Fibroblast of upper back skin (primary cell): ENCODE data around the gene DALRD3.

Experiments
- DNase-seq: peaks from one replicate; pipeline ENCODE4 v3.0.0-alpha.2; 2013

The DALRD3 gene

GRCh38 chr3:49004352-49005302, 13.8 kb downstream of the DALRD3 start:
- no peak for DNase-seq

GRCh38 chr3:49001155-49001554, 17.2 kb downstream of the DALRD3 start:
- DNase-seq, result no peak

GRCh38 chr3:48999085-48999858, 19.1 kb downstream of the DALRD3 start:
- DNase-seq, result no peak

- no peak for DNase-seq
Measured at GRCh38 chr3:48997714-48998637, 20.4 kb downstream of the DALRD3 start.

- DNase-seq, result no peak
Measured at GRCh38 chr3:48997102-48997635, 21.2 kb downstream of the DALRD3 start.

- DNase-seq, result no peak
Measured at GRCh38 chr3:48996640-48997039, 21.7 kb downstream of the DALRD3 start.

- no peak for DNase-seq
Measured at GRCh38 chr3:48993834-48994233, 24.5 kb downstream of the DALRD3 start.

GRCh38 chr3:48991851-48992545, 26.4 kb downstream of the DALRD3 start:
- DNase-seq, result no peak

GRCh38 chr3:48990636-48991469, 27.5 kb downstream of the DALRD3 start:
- DNase-seq, result no peak

- DNase-seq, result peak; percentile 95
Measured at GRCh38 chr3:48989796-48990635, 28.4 kb downstream of the DALRD3 start, which contains the start of gene P4HTM. Gene P4HTM, plus strand, starts transcription at chr3:48990241. Its CDS starts 16 bp downstream, at chr3:48990257.

GRCh38 chr3:48989126-48989795, 29.1 kb downstream of the DALRD3 start:
- no peak for DNase-seq

DNA sequence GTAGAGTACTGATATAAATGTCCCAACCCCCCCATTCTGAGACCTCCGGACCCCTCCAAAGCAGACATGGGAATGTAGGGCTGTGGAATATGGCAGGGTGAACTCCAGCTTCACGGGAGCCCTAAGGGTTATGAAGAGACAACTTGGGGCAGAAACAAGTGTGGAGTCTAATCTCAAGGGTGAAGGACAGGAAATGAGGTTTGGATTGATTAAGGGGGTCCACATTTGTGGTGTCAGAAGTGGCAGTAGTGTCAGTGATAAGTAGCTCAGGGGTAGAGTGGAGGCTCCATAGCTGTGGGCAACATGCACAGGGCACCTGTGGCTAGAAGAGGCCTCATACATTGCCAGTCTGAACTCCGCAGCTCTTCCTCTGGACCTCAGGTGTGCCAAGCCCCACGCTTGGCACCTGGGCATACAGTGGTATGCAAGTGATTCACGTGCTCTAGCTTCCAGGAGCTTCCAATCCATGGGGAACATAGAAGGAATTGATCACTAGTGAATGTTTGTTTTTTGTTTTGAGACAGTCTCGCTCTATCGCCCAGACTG, 32.5 kb downstream of the DALRD3 start:
- DNase-seq, result no peak

- no peak for DNase-seq
Measured at GRCh38 chr3:48984663-48985062, 33.7 kb downstream of the DALRD3 start.

DNA sequence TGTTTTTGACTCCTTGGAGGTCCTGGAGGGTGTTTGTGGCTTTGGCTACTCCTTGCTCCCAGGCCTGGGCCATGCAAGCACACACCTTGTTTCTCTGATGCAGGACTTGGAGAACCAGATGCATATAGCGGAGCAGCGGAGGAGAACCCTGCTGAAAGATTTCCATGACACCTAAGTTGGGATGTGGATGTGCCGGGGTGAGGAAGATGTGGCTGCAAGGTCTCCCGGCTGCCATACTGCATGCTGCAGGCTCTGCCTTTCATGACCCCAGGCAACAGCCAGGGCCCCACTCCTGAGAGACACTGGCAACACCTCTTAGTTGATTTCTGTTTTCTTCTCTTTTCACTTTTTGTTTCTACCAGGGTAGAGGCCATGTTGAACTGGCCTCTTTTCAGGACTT, 35.3 kb downstream of the DALRD3 start:
- DNase-seq, result no peak

DNA sequence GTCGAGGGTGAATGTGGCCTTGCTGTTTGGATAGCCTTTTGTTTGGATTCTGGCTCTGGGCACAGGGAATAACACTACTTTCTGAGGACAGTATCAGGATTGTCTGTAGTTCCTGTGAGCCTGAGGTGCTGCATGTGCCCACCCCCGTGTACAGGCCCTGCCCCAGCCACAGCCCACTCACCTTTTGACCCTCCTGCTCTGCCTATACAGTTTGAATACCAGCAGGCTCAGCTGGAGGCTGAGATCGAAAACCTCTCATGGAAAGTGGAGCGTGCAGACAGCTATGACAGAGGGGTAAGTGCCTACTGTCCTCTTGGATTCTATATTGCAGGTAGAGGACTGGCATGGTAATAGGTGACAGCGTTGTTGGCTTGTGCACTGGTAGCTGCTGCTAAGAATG, 35.7 kb downstream of the DALRD3 start:
- no peak for DNase-seq

- DNase-seq, result no peak
Measured at GRCh38 chr3:48982016-48982415, 36.4 kb downstream of the DALRD3 start.

DNA sequence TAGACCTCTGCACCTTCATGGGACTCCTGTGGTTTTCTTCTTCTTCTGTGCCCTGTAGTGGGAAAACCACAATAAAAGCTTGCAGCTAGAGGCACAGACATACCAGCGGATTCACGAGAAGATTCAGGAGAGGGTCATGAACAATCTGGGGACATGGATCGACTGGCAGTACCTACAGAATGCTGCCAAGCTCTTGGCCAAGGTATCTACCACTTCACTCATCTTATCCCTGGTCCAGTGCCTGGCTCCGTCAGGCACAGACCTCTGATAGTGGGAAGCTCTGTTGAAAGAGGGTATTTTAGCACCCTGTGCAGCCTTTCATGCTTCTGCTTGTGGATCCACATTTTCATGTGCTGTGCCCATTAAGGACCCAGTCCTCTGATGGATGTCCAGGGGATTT, 38.1 kb downstream of the DALRD3 start:
- no peak for DNase-seq

- no peak for DNase-seq
Measured at GRCh38 chr3:48979451-48979850, 38.9 kb downstream of the DALRD3 start.
